ENCODE data around the gene ST6GALNAC6. TPM values are rescaled to one million over a fixed set of nuclear protein-coding genes. Genes with fewer than 3 reads are reported as not detected.

ST6GALNAC6 gene
- total and polyA plus RNA-seq, 2 of the 4 experiments (the other 2 are of a cell fraction) = 35.7 to 48.6 TPM

- Histone ChIP-seq H3K36me3 (ENCODE audit: control insufficient read depth, insufficient read depth, low read length) (peaks cover 26% of the 10 kb centered on the region), H2BK20ac (ENCODE audit: low read depth, low read length) (no peak overlapping the region), H3K79me1 (ENCODE audit: low read depth in 1 of 2, low read length in 2 of 2) (peaks cover 39 to 73% of the 10 kb centered on the region in 2 experiments), H2AFZ (replicated peaks; ENCODE audit: low read length, poor library complexity) (no peak overlapping the region), H4K20me1 (ENCODE audit: insufficient read depth, low read length) (0 out of 2 replicates have a peak, but pooled peaks cover 3% of the 10 kb centered on the region), H2AK9ac (replicated peaks; ENCODE audit: low read depth, low read length, poor library complexity) (no peak overlapping the region), H4K91ac (ENCODE audit: insufficient read depth, low read depth, low read length) (0 out of 2 replicates have a peak overlapping the region, but pooled peaks have one; percentile 1), H3K9me1 (ENCODE audit: insufficient read depth, low read length) (peaks cover 11% of the 10 kb centered on the region; the same call in 1 of the 2 replicates), H4K5ac (ENCODE audit: low read depth, low read length) (peak overlapping the region; percentile 46), H3K23ac (ENCODE audit: low read depth, low read length) (peak overlapping the region; percentile 38; the same call in 1 of the 2 replicates), H3K14ac (replicated peaks; ENCODE audit: low read depth, low read length) (0 out of 2 replicates have a peak overlapping the region, but pooled peaks have one; percentile 9), H3K4me2 (ENCODE audit: low read depth, low read length) (no peak overlapping the region; the same call in 1 of the 2 replicates), H2BK15ac (ENCODE audit: low read depth, low read length) (no peak overlapping the region), H3K27me3 (ENCODE audit: control insufficient read depth, insufficient read depth, low read length) (no peaks in the 10 kb centered on the region), H3K9me3 (ENCODE audit: control insufficient read depth, insufficient read depth, low read length) (peaks cover 10% of the 10 kb centered on the region), H3K9ac (ENCODE audit: low read depth, low read length) (no peak overlapping the region), H3K27ac (ENCODE audit: insufficient read depth, low read length) (no peak overlapping the region), H3K4me3 (ENCODE audit: insufficient read depth, low read depth, low read length) (no peak overlapping the region), H4K8ac (ENCODE audit: low read depth in 2 of 2, low read length in 2 of 2) (no peak overlapping the region), H3K4ac (ENCODE audit: low read depth, low read length) (peak overlapping the region; percentile 26), H2BK5ac (ENCODE audit: low read depth, low read length, poor library complexity, severe bottlenecking) (peak overlapping the region; percentile 40), H2BK120ac (ENCODE audit: low read depth, low read length) (no peak overlapping the region), H2AK5ac (ENCODE audit: low read depth, low read length) (peak overlapping the region; percentile 34; the same call in 1 of the 2 replicates), H3K4me1 (ENCODE audit: control insufficient read depth, insufficient read depth, low read length) (peaks cover 16% of the 10 kb centered on the region), H3K56ac (ENCODE audit: extremely low read depth, insufficient read depth, low read length) (no peak overlapping the region), H3K18ac (ENCODE audit: low read depth, low read length) (peak overlapping the region; percentile 26; the same call in 1 of the 2 replicates)
- DNase-seq (no peak), ATAC-seq (ENCODE audit: low read depth) (peak; percentile 11; the same call in 1 of the 2 replicates)
- dilution Hi-C loops (cut with HindIII; ENCODE audit: low sequenced_read_pairs, unreplicated experiment) (no loop called here), in situ Hi-C loops (cut with MboI; ENCODE audit: low sequenced_read_pairs) (no loop called here), intact Hi-C loops (cut with micrococcal nuclease) (no loop called here)
- 68% methylated on average over 10 of the region's 18 CpGs; no CpG with 5 or more reads in 1 of the 2 experiments for WGBS, 2 experiments (ENCODE audit: extremely low coverage in 2 of 2, insufficient read length in 1 of 2)
- POLR2A ChIA-PET (ENCODE audit: unreplicated experiment) = no interaction called here
- no TSS peak for BruUV-seq (replicated peaks)
- CTCF ChIA-PET = interaction anchor here (0.8 kb wide), 1 partner anchor 23 kb away, joined by 4 read pairs; no protein-coding TSS in a partner anchor
- TF ChIP-seq CEBPB (IDR thresholded peaks at IDR 0.05; ENCODE audit: low read depth, low read length) (no peak), CTCF (conservative IDR thresholded peaks at IDR 0.05; ENCODE audit: low read depth, low read length) (no peak), POLR2A (IDR thresholded peaks at IDR 0.05; ENCODE audit: low read depth, low read length) (no peak), RAD21 (IDR thresholded peaks at IDR 0.05; ENCODE audit: low read length) (no peak), MAFK (IDR thresholded peaks at IDR 0.05; ENCODE audit: low read depth, low read length) (no peak), NFE2L2 (IDR thresholded peaks at IDR 0.05; ENCODE audit: low read depth, low read length) (no peak), MAZ (IDR thresholded peaks at IDR 0.05; ENCODE audit: borderline replicate concordance, low read depth, low read length) (no peak), SMC3 (IDR thresholded peaks at IDR 0.05; ENCODE audit: low read depth, low read length) (no peak), RCOR1 (IDR thresholded peaks at IDR 0.05; ENCODE audit: insufficient replicate concordance, low read length) (no peak), CHD1 (IDR thresholded peaks at IDR 0.05; ENCODE audit: low read depth, low read length) (no peak), BHLHE40 (IDR thresholded peaks at IDR 0.05; ENCODE audit: low read depth, low read length) (no peak), RFX5 (IDR thresholded peaks at IDR 0.05; ENCODE audit: low read depth, low read length) (no peak)
- TF ChIP-seq, protein P1, sequence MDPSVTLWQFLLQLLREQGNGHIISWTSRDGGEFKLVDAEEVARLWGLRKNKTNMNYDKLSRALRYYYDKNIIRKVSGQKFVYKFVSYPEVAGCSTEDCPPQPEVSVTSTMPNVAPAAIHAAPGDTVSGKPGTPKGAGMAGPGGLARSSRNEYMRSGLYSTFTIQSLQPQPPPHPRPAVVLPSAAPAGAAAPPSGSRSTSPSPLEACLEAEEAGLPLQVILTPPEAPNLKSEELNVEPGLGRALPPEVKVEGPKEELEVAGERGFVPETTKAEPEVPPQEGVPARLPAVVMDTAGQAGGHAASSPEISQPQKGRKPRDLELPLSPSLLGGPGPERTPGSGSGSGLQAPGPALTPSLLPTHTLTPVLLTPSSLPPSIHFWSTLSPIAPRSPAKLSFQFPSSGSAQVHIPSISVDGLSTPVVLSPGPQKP (IDR thresholded peaks at IDR 0.05; ENCODE audit: borderline replicate concordance, low read depth, low read length) = no peak
- TF ChIP-seq, protein P2, sequence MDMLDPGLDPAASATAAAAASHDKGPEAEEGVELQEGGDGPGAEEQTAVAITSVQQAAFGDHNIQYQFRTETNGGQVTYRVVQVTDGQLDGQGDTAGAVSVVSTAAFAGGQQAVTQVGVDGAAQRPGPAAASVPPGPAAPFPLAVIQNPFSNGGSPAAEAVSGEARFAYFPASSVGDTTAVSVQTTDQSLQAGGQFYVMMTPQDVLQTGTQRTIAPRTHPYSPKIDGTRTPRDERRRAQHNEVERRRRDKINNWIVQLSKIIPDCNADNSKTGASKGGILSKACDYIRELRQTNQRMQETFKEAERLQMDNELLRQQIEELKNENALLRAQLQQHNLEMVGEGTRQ (IDR thresholded peaks at IDR 0.05; ENCODE audit: low read depth, low read length) = no peak
Measured at GRCh38 chr9:127846443-127847177, 52.8 kb downstream of the ST6GALNAC6 start.

Data from IMR-90 (cell line).